HG03469 (cell line): ENCODE measurements around the gene VPS52.
A peak's percentile ranks its signal among the peaks of the same experiment; 100 is the strongest.

Source experiments
- ATAC-seq: cut with Tn5 transposase; IDR thresholded peaks from one replicate; pipeline ENCODE4 v1.9.1; 2021; ENCODE audit warnings: mild to moderate bottlenecking, moderate library complexity, moderate number of reproducible peaks; ENCODE audit not compliant: unreplicated experiment

VPS52 gene, protein sequence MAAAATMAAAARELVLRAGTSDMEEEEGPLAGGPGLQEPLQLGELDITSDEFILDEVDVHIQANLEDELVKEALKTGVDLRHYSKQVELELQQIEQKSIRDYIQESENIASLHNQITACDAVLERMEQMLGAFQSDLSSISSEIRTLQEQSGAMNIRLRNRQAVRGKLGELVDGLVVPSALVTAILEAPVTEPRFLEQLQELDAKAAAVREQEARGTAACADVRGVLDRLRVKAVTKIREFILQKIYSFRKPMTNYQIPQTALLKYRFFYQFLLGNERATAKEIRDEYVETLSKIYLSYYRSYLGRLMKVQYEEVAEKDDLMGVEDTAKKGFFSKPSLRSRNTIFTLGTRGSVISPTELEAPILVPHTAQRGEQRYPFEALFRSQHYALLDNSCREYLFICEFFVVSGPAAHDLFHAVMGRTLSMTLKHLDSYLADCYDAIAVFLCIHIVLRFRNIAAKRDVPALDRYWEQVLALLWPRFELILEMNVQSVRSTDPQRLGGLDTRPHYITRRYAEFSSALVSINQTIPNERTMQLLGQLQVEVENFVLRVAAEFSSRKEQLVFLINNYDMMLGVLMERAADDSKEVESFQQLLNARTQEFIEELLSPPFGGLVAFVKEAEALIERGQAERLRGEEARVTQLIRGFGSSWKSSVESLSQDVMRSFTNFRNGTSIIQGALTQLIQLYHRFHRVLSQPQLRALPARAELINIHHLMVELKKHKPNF

DNA sequence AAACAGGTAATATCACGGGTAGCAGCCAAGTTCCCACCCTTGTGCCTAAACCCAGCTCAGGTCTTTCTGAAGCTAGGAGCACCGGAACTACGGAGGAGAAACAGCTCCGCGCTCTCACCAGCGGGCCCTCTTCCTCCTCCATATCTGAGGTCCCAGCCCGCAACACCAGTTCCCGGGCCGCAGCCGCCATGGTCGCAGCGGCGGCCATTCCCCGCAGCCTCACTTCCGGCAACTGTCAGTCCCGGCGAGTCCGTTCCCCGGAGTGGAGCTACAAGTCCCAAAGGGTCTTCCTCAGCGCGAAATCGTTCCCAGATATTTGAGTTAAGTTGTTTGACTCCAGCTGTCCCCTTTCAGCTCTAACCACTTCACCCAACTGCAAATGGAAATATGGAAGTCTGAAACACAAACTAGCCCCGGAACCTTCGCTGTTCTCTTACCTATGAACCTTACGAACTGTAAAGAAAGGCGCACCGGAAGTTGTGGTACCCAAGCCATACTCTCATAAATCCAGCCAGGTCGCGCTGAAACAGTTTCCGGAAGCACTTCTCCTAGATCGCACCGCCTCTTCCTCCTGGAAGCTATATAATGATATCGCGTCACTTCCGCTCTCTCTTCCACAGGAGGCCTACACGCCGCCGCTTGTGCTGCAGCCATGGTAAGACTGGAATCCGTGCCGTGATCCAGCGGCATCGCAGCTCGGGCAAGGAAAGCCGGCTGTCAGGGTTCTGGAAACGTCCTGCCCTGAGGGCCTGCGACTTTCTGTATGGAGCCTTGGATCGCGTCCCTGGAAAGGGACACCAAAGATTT lies at the start of gene VPS52, which contains the start of gene RPS18:
Gene VPS52, minus strand, starts transcription at position 409 of the 807 bp plus-strand sequence. Its CDS starts 201 bp downstream, at position 208.
Gene RPS18, plus strand, starts transcription at position 608 of the 807 bp plus-strand sequence. Its CDS starts 45 bp downstream, at position 653.
- ATAC-seq: peak; percentile 52

DNA sequence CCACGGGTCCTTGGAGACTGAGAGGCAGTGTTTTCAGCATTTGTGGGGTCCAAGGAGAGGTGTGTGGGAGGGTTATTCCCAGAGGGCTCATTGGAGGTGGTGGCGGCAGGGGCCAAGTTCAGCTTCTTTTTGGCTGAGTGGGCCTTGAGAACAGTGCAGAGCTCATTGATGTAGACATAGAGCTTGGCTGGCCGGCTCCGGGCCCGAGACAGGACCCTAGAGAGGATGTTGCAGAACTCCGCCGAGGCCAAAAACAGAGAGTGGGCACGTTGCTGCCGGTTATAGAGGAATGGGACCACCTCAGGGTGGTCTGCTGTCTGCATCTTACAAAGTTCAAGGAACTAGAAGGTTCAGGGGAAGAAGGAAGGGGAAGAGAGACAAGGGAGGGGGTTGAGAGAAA lies 49.6 kb upstream of the VPS52 start:
- no peak for ATAC-seq

DNA sequence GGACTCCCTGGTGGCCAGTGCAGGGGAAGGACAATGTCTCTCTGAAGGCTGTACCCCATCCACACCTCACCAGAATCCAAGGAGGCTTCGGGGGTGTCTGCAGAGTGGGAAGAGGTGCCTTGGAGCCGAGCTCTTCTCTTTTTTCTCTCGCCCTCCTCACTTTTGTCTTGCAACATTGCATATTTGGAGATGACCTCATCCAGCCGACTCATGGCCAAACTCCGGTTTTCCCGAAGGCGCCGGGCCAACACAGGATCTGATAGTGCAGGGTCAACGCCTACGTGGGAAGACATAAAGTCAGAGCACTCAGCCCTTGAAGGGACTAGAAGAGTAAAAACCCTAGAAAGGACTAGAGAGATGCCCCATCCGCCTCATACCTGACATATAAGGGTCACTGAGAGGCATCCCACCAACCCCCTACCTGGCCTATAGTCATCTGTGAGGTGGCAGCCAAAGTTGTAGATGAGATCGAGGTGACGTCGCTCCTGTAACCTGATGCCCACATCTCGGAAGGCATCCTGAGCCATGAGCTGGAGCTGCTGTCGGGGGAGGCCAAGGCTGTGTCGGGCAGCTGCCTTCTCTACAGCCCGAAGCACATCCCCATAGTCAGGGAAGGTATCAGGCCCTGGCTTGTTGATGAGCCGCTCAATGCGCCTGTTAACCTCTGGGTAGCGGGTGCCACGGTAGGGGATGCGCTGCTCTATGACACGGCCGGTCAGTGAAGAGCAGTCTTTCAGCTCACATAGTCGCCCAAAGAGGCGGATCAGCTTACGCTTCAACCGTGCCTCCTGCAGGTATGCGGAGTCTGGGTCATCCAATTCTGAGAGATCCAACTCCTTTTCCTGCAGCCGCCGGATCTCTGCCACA lies 48.9 kb upstream of the VPS52 start:
- ATAC-seq: no peak

DNA sequence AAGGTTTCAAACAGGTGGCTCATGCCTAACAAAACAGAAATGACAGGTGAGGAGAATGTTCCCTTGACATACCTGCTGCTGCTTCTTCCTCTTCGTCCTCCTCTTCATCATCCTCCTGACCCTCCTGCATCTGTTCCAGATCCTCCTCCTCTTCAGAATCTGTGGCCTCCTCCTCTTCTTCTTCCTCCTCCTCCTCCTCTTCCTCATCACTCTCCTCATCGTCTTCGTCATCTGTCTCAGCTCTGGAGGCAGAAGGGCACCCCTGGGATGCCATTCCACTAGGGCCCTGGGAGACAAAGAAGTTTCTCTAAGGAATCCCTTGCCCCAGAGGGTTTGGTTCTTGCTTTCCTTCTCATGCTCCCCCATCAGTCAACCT lies 48.3 kb upstream of the VPS52 start:
- no peak for ATAC-seq

DNA sequence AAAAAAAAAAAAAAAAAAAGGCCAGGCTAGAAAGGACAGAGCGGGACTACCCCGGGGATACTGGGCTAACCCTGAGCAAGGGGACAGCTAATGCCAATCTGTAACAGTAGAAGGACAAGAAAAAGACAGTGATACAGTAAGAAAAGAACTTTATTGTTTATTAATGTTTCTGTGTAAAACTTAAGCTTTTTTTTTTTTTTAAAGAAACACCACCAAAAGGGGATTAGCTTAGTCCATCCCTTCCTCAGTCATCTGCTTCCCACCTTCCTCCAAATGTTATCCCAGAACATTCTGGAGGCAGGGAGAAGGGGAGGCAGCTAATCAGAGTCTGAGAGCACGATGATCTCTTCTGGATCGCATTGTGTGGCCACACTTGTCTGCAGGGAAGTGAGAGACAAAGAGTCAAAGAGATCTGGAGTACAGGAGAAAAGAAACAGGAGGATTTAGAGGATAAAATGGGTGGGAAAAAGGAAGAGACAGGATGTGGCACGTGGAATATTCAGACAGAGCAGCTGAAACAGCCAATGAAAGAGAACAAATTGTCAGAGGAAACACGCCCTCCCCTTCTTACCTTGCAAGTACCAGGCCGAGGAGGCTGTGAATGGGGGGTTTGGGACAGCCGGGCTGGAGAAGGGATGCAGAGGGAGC lies 46.9 kb upstream of the VPS52 start:
- no peak for ATAC-seq

DNA sequence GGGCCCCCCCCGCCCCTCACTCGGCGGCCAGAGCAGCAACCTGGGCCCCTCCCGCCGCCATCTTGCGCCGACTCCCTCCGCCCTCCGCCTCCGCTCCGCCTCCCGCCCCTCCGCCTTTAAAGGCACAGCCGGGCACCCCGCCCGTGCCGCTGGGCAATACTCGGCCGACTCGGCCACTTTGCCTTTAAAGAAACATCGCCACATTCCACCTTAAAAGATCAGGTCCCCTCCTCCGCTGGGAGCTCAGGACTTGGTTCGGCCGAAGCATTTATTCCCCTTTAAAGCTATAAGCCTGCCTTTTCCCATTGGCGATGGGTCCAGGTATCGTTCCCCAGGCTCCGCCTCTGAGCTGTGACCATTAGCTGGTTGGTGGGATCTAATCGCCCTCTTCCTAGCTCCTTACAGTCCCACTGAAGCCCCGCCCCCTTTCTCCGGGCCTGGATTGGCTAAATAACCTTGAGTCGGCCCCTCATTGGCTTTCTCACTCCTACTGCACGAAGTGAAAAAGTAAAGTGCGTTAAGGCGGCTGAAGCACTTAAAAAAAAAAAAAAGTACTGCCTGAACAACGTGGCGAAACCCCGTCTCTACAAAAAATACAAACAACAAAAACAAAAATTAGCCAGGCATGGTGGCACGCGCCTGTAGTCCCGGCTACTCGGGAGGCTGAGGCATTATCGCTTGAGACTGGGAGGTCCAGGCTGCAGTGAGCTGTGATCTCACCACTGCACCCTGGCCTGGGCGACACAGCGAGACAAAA lies 46.2 kb upstream of the VPS52 start, which contains the start of gene ZBTB22:
Gene ZBTB22, minus strand, starts transcription at position 76 of the 757 bp plus-strand sequence. CDS start 828 bp downstream, outside the sequence.
- peak; percentile 34 for ATAC-seq

DNA sequence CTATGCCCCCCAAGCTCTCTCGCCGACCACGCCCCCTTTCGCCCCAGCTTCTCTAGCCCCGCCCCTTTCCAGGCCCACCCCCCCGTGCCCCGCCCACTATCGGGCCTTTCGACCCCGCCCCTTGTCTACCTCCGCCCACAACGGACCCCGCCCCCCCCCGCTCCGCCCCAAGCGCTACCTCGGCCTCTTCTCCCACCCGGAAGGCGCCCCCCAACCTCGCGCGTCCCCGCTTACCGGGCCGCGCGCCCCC lies 45.7 kb upstream of the VPS52 start:
- no peak for ATAC-seq

DNA sequence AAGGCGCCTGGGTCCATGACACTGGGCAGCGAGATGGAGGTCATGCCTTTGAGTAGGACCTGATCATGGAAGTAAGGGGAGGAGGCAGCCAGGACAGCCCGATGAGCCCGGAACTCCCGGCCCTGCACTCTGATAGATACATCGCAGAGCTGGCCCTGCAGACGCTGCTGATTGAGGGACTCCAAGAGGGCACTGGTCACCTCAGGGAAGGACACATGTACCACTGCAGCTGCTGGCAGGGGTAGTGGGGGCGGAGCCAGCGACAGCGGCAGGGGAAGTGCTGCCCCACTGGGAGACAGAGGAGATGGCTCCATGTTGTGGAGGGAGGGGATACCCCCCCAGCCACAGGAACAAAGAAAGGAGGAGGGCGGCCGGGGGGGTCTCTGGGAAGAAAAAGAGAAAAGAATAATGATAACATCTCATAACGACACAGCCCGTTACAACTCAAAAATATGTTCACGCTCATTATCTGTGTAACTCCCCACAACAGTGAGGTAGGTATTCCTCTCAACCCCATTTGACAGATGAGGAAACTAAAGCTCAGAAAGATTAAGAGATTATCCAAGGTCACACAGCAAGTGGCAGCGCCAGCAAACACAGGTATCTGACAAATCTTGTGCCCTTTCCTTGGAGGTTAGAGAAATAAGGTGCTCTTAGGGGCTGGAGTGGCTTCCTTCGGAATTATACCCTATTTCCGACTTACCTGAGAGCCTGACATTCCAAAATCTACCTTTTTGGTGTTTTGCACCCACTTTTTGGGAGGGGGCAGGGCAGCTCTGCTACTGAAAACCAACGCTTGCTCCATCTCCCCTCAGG lies 45.1 kb upstream of the VPS52 start:
- no peak for ATAC-seq

DNA sequence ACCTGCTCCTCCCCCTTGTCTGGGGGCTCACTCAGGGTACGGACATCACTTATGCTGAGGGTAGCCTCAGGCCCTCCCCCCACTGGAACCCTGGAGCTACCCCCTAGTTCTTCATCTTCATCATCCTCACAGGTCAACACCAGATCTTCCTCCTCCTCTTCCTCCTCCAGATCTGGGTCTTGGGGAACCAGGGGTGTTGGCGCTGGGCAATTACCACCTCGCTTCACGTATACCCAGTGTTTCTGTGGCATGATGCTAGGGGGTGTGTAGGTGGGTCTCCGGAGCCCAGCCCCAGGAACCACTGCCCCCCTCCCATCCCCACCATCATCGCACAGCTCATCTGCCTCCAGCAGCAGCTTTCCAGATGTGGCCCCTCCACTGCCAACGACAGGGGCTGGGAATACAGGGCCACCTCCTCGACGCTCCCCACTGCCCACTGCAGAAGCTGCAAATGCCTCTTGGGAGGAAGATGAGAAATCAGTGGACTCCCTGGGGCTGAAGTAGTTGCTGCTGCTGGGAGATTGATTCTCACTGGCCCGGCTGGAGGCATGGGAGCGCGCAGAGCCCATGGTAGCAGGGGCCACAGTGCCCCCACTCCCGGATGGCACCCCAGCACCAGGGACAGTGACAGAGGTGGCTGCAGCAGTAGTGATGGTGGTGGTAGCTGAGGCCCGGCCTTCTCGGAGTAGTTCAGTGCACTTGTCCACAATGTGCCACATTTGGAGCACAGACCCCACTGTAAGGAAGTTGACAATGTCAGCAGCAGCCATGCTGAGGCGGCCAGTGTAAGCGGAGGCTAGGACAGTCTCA lies 44.3 kb upstream of the VPS52 start:
- ATAC-seq: no peak

DNA sequence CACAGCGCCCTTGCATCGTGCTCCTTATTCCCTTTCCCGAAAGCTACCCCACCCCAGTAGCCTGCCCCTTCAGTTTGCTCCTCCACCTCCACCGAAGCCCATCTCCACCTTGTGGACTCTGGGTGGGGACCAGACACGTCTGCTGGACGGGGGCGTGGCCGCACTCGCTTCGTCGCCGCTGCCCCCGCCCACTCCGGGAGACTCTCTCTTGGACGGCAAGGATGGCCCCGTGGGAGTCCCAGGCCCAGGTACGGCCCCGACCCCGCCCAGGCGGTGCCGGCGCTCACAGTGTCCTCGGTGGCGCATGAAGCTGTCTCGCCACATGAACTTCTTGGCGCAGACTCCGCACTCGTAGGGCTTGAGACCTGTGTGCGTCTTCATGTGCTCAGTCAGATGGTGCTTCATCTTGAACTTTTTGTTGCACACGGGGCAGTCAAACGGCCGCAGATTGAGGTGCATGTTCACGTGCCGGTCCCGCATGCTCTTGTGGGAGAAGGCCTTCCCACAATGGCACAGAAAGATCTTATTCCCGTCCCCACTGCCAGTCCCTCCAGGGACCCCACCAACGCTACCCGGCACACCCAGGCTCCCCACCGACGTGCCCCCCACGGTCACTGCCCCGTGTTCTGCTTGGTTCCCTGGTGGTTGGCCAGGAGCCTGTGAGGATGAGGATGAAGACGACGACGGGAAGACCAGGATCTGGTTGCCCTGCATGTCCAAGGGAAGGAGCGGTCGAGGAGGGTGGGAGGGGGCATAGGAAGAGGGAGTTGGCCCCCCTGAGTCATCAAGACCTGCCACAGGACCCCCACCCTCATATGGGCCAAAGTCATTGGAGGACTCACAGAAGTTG lies 43.5 kb upstream of the VPS52 start:
- ATAC-seq: no peak

DNA sequence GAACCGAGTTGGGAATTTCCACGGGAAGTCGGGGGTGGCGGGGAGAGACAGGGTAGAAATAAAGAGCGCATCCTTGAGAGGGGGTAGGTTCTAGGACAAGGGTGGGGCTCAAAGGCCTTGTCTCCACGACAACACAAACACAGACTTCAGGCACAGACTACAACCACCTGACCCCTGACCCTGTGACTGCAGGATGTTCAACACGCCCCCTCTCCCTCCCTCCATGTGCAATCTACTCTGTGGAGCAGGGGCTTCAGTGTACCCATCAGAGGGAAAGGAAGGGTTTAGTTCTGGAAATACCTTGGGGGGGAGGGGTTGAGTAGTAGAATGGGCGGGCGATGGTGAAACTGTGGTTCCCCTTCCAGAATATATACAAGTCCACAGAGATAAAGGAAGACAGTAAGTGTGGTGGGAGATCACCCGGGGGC lies 42.9 kb upstream of the VPS52 start:
- no peak for ATAC-seq

DNA sequence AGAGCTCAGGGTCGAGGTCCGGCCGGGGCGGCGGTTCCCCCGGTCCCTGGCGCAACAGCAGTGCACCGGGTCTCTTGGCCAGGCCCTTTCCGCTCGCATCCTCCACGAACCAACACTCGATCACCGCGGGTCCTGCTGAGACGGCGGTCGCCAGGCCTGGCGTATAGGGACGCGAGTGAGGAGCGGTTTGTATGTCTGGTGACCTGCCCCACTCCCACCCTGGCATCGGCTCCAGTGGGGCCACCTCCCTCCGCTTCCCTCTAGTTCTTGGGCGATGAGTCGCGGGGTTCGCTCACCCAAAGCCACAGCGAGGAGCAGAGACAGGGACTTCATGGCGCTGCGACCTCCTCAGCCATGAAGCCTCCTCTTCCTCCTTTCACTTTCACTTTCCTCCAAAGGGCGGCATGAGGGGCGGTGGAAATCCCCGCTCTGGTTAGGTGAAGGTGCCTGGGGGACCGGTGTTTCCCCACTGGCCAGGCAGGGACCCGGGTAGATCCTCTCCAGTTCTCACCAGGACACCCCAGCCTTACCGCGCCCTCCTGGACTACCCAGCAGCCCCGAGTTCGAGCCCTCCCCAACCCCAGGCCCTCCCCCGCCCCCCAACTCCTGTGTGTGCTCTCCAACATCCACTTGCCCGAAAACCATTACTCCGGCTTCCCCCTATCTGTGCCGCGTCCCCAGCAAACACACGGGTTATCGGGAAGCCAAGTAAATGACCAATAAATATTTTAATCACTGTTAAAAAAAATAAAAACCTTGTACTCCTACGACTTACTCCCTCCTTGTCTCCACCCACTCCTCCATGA lies 42.2 kb upstream of the VPS52 start, which contains the start of gene TAPBP:
Gene TAPBP, minus strand, starts transcription at position 370 of the 806 bp plus-strand sequence. Its CDS starts 37 bp downstream, at position 333.
- ATAC-seq: no peak

DNA sequence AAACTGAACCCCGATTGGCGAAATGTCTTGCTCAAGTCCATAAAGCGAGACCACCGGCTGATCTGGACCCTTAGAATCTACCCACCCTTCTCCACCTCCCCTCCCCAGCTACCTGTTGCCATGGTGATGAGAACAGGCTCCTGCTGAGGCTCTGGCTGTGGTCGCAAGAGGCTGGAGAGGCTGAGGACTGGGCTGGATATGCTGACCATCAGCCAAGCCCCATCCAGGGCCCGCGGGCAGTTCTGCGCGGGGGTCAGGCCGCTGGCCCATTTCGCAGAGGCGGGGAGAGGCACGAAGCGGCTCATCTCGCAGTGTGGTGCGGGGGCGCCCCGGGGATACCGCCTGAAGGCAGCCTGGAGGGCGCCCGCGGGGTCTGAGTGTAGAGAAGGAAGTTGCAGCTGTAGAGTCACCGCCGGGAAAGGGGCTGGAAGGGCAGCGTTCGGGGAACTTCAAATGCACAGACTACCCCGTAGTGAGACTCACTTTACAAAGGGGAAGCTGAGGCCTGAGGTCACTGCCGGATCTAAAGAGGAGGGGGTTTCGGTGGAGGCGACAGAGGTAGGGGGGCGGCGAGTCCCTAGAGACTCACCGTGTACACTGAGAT lies 41.5 kb upstream of the VPS52 start:
- ATAC-seq: no peak

DNA sequence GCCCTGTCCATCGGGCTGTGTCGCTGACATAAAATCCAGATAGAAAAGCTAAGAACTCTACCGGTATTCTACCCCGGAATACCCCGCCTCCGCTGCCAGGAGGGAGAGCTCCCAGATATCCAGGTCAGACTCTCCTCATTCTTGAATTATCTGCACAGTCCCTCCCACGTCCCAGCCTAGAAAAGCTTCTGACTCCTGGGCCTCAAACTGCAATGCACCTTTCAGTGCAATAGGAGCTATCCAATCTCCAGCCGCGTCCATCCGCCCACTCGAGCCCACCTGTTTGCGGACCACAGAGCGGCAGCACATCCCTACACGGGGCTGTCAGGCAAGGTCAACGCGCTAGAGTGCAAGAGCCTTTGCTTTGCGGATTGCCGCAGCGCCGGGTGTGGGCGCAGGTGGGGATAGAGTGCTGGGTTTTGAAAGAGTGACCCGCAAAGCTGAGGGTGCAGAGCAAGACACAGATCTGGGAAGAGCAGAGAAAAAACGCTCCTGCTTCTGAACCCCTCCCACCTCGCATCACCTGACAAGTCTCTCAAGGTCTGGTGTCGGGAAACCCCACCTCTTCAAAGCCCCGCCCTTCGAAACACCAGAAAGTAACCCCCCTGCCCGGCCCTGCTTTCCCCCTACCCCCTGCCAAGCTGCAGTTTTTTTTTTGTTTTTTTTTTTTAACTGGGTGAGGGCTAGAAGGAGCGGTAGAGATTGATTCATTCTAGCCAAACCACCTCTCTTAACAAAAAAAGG lies 40.9 kb upstream of the VPS52 start:
- ATAC-seq: no peak

DNA sequence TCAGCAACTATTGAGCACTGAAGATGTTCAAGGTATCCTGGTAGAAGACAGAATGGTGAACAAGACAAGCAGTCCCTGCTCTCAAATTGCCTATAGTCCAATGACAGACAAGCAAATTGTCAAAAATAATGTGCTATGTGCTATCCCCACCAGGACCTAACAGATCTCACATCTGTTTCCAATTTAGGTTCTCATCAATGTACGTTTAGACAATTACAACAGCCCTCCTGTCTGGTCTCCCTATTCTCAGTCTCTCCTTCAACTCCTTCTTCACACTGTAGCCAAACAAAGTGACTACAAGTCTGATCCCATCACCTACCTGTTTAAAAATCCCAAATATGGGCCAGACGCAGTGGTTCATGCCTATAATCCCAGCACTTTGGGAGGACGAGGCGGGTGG lies 34.7 kb upstream of the VPS52 start:
- ATAC-seq: no peak
